NCI-H510A (cell line): ENCODE data around the gene ACOT11.
A peak's percentile ranks its signal among the peaks of the same experiment; 100 is the strongest.
"Not testable (repeated sequence)": the region's sequence is repeated elsewhere in the genome, so short reads cannot be mapped to it uniquely, and the experiment has no call there.

Source experiments
- DNase-seq: peaks from one replicate; lab custom pipeline; 2025; lab: John Stamatoyannopoulos, UW

Gene ACOT11

DNA sequence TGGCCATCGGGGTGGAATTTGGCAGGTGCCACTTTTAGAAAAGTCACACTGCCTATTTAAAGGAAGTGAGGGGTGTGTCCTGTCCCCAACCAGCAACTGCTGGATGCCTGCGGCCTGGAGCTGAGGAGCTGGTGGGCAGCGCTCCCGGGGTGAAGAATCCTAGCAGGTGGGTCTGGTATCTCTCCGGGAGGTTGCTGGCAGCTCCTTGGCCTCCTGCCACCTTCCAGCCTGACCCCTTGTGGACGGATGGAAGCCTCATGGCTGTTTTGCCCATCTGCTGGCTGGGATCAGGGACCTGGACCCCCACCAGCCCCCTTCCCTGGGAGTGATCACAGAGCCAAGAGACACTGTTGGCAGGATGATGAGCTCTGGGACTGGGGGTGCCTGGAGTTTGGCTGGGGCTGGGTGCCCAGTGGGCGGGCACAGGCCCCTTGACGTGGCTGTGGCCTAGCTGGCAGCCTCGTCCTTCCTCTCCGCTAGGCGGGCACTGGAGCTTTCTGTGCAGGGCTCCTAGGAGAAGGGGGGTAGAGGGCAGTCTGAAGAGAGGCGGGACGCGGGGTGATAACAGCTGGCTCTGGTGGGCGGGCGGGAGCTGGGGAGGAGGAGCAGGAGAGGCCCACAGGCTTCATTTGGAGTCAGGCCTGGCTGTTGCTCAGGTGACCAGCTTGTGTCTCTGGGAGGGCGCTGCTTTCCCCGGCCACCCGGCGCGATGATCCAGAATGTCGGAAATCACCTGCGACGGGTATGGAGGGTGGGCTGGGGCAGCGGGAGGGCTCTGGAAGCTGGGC lies at the start of gene ACOT11:
Gene ACOT11 (plus strand): TSS at position 628 of the 788 bp plus-strand sequence. CDS start 82 bp downstream, at position 710.
- DNase-seq = peak; percentile 93

DNA sequence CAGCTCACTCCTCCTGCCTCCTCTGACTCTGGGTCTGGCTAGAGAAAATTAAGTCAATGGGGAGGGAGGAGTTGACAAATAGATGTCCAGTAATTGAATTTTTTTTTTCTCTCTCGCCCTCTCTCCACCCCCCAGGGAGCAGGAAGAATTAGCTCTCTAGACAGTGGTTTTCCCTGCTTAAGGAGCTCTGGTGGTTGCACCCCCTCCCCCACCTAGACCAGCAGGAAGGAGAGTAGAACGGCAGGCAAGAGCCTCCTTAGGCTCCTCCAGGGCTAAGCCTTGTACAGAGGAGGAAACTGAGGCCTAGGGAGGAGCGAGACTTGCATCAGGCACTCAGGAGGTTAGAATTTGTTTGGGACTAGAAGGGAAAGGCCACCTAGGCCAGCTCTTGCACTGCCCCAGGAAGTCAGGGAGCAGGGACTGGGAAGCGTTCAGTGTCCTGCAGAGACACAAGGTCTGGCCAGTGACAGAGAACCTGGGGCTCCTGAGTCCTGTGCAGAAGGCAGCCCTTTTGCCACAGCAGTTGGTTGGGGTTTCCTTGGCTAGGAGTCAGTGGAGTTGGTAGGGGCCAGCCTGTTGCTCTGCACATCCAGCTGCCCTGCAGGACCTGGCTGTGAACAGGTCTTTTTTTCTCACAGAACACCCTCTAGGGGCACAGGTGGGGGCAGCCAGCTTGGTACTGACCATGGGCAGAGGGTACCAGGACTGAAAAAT lies 49.5 kb upstream of the ACOT11 start:
- no peak for DNase-seq

- DNase-seq = no peak
Observed at GRCh38 chr1:54499097-54499359, 49.0 kb upstream of the ACOT11 start.

DNA sequence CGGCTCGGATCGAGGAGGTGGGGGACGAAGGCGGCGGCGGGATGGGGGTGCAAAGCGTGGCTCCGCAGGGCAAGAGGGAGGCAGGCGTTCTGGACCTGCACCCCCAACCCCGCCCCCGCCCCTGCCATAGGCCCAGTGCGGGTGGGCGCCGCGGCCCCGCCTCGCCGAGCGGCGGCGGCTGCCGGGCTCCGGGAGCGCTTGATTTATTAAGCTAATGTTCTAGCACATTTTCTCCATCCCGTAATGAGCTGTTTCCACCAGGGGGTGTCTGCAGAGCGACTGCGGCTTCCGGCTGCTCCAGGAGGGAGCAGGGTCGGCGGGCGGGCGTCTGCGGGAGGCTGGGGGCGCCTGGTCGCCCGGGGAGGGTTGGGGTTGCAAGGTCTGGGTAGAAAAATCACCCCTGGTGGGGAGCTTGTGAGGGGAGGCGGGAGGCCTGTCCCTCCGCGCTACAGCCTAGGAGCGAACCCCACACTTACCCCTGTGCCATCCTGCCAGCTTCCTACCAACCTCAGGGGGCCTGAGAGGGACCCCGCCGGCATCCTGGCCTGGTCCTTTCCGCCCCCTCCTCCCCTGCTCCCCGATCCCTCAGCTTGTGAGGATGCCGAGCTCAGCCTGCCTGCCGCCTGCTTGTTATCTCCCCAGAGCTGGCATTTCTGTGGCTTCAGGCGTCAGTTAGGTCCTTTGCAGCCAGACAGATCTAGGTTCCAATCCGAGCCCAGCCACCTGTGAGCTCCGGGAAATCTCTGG lies 48.5 kb upstream of the ACOT11 start:
- DNase-seq = no peak

DNA sequence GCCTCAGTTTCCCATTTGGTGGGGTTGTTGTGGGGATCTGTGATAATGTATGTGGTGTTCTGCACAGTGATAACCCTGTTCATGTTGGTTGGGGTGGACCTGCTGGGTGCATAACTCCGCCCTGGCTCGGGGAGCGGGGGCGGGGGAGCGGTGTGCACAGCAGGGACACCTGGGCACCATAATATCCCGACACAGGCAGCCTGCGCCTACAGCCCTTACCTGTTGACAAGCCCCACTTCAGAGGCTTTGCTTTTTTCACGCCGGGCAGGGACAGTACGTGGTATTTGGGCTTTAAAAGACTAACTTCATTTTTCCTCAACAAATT lies 48.0 kb upstream of the ACOT11 start:
- no peak for DNase-seq

- DNase-seq = no peak
Observed at GRCh38 chr1:54501849-54502248, 46.2 kb upstream of the ACOT11 start.

DNA sequence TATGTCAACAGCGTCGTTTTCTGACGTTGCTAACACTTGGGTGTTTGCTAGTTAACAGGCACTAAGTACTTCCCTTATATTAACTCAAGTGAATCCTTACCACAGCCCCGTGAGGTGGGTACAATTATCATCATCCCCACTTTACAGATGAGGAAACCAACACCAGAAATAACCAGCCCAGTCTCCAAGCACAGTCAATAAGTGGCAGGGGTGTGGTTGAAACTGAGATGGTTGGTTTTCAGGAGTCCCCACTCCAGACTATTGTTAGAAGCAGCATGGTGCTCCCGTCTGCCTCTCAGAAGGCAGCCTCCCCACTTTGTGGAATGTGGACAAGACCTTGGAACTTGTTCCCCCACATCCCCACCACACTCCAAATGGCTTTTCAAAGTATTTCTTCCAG lies 45.7 kb upstream of the ACOT11 start:
- DNase-seq = no peak

GRCh38 chr1:54506594-54506993 lies 41.4 kb upstream of the ACOT11 start:
- no peak for DNase-seq

- DNase-seq = no peak
Observed at GRCh38 chr1:54507033-54507870, 40.8 kb upstream of the ACOT11 start.

DNA sequence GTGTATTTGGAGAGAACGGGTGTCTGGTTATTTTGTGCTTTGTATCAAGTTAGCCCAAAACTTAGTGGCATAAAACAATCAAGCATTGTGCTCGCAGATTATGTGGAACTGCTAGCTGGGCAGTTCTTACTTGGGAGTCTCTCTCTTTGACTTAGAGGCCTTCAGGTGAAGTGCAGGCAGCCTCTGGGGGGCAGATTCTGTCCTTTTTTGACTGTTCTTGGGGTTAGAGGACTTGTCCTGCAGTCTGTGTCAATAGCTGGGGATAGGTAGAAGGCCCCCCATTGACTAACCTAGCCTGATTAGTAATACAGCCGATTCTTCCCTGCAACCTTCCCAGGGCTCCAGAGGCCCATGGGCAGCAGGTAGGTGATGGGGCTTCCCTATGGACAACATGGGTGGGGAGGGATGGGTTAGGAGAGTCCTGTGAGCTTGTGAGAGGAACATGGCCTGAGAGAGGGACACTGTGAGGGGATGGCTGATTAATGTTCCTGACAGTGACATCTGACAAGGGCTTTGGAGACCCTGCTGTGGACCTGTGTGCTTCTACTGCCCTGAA lies 37.2 kb upstream of the ACOT11 start:
- no peak for DNase-seq

DNA sequence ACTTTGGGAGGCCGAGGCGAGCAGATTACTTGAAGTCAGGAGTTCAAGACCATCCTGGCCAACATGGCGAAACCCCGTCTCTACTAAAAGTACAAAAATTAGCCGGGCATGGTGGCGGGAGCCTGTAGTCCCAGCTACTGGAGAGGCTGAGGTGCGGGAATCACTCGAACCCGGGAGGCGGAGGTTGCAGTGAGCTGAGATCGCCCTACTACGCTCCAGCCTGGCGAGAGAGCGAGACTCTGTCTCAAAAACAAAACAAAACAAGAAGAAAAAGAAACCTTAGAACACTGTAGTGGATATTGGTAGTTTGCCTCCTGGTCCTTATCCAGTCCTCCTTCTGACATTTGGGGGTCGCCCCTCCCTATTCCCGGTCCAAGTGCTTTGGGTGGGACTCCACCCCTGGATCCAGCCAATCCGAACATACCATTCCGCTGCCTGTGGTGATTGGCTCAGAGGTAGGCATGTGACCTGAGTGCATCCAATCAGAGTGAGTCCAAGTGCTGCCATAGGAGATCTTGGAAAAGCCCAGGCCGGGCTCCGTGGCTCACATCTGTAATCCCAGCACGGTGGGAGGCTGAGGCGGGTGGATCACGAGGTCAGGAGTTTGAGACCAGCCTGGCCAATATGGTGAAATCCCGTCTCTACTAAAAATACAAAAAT lies 34.0 kb upstream of the ACOT11 start:
- DNase-seq = not testable (repeated sequence)

GRCh38 chr1:54516249-54516920 lies 31.6 kb upstream of the ACOT11 start:
- no peak for DNase-seq

DNA sequence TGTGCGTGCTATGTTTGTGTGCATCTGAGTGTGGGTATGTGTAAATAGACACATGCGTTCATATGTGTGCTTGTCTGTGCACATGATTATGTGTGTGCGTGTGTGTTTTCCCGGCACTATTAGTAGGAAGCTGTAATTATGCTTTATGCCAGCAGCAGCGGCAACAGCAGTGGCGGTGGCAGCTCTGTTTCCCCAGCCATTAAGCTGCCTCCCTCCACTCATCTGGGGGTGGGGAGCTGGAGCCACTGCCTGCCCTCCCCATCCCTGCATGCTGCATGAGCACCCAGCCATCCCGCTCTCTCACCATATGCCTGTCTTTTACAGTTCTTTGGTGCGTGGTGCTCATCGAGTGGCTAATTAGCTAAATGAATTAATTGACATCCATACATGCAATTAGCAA lies 30.5 kb upstream of the ACOT11 start:
- DNase-seq = no peak

DNA sequence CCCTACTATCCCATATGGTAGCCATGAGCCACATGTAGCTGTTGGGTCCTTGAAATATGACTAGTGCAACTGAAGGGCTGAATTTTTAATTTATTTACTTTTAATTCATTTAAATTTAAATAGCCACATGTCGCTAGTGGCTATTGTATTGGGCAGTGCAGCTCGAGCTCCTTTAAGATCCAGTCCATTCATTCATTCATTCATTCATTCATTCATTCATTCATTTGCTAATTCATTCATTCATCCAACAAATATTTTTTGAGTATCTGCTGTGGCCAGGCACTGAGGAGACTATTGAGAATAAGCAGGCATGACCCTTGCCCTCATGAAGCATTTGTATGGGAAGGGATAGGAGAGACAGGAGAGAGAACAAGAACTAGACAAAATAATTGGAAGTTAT lies 29.5 kb upstream of the ACOT11 start:
- no peak for DNase-seq

DNA sequence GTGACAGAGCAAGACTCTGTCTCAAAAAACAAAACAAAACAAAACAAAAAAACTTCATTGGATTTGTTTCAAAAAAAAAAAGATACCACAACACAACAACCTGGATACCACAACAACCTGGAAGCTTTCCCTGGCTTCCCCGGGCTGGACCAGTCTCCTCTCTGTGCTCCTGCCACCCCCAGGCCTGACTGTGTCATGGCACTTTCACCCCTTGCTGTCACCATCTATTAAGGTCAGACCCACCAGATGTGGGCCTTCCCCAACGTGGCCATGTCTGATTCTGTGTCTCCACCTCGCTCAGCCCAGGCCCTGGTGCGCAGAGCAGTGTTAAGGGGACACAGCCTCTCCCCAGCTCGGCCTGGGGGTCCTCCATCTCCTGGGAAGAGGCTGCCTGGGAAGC lies 28.3 kb upstream of the ACOT11 start:
- no peak for DNase-seq

GRCh38 chr1:54520631-54521321 lies 27.3 kb upstream of the ACOT11 start:
- no peak for DNase-seq

GRCh38 chr1:54526565-54526964 lies 21.5 kb upstream of the ACOT11 start:
- DNase-seq = not testable (repeated sequence)

DNA sequence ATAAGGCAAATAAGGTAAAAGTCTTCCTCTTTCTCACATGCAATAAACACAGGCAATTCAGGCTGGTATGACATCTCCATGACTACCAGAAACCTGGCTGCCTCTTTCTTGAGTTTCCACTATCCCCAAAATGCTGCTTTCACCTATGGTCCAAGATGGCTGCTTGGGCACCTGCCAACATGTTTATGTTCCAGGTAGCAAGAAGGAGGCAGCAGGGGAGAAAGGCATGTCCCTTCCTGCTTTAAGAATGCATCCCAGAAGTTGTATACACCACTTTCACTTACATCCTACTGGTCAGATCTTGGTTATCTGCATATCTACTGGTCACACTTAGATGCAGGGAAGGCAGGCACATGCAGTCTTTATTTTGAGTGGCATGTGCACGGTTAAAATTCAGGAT lies 19.4 kb upstream of the ACOT11 start:
- DNase-seq = no peak

- DNase-seq = no peak
Observed at GRCh38 chr1:54532033-54532432, 16.0 kb upstream of the ACOT11 start.

DNA sequence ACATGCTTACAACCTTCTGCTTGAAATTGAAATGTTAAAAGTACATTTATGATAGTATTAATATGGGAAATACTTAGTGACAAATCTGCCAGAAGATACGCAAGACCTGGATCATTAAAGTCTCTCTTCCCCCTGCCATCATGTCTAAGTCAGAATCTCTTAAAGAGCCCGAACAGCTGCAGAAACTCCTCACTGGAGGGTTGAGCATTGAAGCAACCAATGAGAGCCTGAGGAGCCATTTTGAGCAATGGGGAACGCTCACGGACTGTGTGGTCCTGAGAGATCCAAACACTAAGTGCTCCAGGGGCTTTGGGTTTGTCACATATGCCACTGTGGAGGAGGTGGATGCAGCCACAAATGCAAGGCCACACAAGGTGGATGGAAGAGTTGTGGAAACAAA lies 11.4 kb upstream of the ACOT11 start:
- DNase-seq = not testable (repeated sequence)
